GOT3 (cell line): ENCODE data around the gene SMURF2.

Experiments used
- DNase-seq: peaks from one replicate; lab custom pipeline; 2025; ENCODE audit warnings: mixed read lengths; lab: John Stamatoyannopoulos, UW

SMURF2 gene

DNA sequence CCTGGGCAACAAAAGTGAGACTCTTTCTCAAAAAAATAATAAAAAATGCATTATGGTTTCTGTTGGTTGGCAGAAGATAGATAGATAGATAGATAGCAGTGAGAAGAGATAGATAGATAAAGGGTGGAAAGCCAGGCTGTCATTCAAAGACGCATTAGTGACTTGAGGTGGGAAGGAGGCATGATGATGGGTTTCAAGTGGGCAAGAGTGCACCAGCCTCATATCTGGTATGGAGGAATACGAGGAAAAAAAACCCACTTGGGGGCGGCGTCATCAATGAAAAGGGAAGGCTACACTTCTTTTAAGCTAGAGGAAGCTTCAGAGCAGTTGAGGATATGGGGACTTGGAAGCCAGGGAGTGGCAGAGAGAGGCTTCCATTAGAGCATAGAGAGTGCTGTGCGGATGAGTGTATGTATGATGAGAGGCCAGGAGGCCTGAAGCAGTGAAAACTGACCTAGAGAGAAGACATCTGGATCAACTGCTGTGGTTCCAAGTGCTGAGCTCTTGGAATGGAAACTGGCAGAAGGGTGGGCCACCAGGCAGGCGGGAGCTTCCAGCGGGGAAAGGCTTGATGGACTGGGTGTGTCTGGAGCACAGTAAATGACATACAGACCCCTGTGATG lies 123.5 kb downstream of the SMURF2 start:
- DNase-seq = no peak

DNA sequence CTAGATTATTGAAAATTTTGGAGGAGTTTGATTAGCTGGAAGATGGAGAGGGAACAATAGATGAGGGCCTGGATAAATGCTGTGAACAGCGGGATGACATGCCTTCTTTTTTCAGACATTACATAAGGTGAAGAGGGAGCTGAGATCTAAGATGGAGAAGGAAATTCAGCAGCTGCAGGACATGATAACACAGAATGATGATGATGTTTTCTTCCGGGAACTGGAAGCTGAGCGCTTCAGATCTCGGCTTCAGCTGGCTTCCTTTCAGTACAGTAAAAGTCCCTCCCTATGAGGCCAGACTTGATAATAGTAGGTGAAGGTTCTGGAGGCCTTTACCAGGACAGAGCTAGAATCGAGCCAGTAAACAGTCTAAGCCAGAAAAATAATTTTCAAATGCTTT lies 124.6 kb downstream of the SMURF2 start:
- no peak for DNase-seq

DNA sequence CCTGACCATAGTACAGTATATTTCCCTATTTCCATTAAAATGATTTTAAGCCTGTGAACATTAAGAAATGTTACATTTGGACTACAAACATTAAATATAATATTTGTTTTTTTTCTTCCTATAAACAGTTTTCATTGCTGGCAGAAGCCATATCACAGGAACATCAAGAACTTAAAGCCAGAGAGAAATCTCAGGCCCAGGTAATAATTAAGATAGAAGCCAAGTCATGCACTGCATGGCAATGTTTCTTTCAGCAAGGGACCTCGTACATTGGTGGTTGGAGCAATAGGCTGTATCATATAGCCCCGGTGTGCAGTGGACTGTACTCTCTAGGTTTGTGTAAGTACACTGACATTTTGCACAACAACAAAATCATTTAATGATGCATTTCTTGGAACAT lies 125.2 kb downstream of the SMURF2 start:
- DNase-seq = no peak

DNA sequence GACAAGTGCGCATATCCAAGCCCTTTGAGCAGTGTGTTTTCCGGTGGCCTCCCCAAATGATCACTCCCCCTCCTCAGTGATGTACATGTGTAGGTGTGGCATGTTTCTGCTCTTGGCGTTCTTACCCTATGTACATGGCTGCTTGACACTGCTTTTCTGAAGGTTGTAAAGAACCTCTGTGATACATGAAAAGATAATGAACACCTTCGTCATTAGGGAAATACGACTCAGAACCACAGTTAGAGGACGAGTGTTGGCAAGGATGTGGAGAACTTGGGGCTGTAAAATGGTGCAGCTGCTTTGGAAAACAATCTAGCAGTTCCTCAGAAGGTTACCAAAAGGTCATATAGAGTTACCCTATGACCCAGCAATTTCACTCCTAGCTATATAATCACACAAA lies 126.8 kb downstream of the SMURF2 start:
- no peak for DNase-seq

DNA sequence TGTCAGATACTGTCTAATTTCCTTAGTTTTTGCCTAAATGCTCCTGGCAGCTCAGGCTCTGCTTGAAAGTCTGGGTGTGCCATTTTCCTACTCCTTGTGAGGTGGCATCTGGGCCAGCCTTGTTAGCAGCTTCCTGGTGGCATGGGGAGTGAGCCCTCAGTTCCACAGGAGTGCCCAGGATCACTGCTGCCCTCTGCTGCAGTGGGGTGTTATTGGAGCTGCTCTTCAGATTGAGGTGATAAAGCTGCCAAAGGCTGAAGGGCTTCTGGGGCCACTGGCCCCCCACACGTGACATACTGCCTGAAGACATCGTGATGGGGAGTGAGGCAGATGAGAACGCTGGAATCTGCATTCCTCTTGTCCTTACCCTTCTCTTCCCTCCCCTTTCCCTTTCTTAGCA lies 127.9 kb downstream of the SMURF2 start:
- no peak for DNase-seq

DNA sequence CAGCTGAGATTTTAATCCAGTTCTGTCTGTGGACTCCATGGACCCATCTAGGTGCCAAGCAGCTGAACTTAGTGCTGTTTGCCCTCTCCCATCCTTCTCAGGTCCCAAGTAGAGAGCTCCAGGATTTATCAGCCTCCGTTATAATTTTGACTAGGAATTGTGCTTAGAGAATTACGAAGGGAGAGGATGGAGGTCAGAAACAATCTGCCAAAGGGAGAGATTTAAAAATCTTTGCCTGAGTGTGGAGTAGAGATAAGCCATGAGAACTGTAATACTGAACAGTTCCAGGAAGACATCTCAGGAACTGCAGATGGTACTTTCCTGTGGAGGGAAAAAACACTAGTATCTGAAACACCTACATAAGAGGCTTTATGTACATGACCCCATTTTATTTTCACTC lies 128.3 kb downstream of the SMURF2 start:
- no peak for DNase-seq

DNA sequence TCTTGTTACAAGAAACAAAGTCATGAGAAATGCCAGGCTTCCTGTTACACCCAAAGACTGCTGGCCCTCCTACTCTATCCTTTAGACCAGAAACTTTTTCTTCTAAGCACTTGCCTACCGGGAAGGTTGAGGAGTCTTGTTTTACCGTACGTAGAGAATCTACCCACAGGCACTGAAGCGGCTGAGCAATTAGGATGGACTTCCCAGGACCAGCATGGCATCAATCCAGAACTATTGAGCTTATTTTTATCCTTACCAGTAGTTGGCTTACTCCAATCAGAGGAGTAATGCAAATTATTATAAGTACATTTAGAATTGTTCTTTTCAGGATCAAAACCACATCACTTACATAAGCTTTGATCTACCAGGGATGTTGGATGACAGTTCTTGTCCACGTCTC lies 129.7 kb downstream of the SMURF2 start:
- no peak for DNase-seq

DNA sequence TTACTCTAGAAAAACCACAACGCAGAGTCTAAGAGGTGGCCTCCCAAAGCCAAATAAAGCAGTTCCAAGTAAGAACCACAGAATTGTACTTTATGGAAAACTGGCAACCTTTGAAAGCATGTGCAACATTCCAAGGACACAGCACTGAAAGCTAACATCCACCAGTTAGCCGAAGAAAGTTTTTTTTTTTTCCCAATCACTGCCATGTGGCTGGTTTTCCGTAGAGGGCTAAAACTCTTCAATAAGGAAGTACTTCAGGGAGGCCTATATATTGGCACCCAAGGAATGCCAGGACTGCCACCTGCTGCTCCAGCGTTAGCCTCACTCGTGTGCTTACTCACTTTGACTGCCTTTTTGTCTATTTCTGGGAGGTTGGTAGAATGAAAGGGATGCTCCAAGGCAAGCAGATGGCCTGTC lies 130.1 kb downstream of the SMURF2 start:
- no peak for DNase-seq

DNA sequence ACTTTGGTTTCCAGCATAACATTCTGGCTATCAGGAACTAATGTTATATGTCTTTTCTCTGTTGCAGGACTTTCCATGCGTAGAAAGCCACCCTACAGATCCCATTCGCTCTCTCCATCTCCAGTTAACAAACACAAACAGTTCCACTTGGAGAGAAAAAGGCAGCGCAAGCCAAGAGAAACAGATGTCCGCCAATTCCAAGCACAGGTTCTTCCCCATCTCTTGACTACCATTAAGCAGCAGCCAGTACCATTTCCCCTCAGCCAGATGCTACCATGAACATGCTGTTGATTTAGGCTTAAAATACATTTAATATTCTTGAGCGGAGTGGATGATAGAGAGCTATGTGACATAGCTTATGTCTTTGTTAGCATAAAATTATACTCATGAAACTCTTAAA lies 132.9 kb downstream of the SMURF2 start:
- DNase-seq = no peak

DNA sequence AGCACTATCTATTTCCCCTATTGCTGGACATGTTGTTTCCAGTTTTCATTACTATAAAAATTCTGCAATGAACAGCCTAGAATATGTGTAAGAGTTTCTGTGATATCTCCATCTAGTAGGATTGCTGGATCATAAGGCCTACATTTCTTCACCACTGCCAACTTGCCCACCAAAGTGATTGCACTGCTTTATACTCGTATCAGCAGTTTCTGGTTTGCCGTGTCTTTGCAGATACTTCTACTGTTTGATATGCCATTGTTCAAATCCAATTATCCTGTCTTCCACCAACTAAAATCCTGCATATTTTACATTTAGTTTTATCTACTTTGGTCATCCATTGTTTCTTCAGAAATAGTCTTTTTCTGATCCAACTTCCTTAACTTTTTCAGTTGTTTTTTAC lies 134.2 kb downstream of the SMURF2 start:
- no peak for DNase-seq

DNA sequence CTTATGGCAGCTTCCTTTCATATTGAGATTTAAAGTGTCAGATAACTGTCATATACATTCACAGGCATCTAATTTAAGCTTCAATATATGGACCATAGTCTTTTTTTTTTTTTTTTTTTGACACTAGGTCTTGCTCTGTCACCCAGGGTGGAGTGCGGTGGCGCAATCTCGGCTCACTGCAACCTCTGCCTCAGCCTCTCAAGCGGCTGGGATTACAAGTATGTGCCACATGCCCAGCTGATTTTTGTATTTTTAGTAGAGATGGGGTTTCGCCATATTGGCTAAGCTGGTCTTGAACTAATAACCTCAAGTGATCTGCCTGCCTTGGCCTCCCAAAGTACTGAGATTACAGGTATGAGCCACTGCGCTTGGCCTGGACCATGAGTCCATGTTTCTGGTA lies 141.7 kb downstream of the SMURF2 start:
- DNase-seq = no peak

DNA sequence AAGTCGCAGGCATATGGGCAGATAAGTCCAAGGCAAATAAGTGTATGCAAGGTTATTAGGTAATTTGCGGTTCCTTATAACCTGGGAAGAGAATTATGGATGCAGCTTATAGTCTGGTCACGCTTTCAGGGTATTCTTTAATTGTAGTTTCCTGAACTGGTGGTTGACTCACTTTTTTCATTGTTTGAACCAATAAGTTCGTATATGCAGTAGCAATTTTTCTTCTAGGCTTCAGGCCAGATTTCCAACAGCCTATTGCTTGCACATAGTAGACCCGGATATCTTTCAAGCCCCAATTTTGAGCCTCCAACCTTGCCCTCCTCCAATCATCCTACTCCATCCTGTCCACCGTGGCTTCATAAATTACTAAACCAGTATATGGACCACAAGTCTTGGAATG lies 142.5 kb downstream of the SMURF2 start:
- no peak for DNase-seq

DNA sequence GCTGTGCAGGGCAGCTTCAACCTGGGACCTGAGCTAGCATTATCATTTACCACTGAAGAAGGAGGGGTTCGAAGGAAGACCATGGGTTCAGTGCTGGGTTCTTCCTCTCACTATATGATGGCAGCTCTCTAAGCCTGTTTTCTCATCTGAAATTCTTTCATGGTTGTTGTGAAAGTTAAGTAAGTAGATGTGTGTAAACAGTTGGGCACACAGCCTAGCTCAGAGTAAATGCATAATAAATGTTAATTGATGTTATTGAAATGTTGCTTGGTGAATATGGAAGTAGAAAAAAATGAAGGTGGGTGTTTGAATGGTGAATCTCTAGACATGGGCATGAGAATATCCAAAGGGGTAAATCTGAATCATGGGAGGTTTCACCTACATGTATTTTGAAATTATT lies 146.3 kb downstream of the SMURF2 start:
- DNase-seq = no peak

DNA sequence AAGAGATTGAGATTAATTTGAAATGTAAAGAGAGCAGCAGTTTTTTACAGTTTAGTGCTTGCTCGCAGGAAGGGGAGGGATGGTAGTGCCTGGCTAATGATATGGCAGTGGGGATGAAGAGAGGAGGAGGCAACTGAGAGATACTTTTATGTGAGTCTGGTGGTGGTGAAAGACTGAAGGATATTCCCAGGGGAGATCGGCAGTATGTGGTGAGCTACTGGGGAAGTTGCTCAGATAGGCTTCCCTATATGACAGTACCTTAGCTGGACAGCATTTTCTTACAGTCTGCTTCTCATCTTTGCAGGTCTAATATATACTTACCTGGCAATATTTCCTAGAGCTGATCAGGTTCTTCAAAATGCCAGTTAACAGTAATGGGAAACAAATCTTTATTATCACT lies 146.7 kb downstream of the SMURF2 start:
- no peak for DNase-seq

DNA sequence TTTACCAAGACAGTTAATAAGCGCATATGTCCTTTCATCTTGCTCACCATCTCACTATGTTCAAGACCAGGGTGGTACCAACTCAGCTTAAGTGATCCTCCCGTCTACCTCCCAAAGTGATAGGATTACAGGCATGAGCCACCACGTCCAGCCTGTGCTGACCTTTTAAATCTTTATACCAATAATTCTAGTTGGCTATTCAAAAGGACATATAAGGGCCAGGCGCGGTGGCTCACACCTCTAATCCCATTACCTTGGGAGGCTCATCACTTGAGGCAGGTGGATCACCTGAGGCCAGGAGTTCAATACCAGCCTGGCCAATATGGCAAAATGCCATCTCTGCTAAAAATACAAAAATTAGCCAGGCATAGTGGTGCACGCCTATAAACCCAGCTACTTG lies 152.9 kb downstream of the SMURF2 start:
- DNase-seq = no peak

DNA sequence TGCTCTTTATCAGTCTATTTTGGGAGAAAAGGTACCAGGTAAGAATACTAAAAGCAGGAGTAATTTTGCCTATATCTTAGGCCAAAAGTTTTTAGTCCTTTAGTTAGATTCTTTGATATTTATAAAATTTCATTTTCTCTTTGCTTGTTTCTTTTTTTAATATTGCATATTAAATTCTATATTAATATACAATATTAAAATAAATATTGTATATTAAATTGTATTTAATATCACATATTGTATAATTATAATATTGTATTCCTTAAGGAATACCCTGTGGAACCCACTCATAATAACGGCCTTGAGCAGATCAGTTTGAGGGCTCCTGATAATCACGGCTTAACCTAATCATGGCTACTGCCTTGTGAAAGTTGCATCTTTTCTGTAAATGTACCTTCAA lies 153.4 kb downstream of the SMURF2 start:
- no peak for DNase-seq

DNA sequence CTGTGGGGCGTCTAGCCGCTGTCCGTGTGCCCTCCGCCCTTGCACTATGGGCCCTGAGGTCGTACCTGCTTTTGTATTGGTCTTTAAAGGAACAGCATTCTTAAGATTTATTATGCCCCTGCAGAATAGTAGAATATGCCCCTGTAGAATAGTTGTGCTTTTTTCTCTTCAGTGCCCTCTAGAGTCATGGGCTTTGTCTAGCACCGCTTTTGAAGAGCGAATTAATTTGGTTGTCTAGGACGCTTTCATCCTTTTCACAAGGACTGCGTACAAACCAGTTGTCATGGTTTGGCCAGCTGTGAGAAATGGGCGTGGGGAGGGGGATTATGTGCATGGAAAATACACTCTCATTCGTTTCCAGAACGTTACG lies 154.7 kb downstream of the SMURF2 start:
- no peak for DNase-seq

DNA sequence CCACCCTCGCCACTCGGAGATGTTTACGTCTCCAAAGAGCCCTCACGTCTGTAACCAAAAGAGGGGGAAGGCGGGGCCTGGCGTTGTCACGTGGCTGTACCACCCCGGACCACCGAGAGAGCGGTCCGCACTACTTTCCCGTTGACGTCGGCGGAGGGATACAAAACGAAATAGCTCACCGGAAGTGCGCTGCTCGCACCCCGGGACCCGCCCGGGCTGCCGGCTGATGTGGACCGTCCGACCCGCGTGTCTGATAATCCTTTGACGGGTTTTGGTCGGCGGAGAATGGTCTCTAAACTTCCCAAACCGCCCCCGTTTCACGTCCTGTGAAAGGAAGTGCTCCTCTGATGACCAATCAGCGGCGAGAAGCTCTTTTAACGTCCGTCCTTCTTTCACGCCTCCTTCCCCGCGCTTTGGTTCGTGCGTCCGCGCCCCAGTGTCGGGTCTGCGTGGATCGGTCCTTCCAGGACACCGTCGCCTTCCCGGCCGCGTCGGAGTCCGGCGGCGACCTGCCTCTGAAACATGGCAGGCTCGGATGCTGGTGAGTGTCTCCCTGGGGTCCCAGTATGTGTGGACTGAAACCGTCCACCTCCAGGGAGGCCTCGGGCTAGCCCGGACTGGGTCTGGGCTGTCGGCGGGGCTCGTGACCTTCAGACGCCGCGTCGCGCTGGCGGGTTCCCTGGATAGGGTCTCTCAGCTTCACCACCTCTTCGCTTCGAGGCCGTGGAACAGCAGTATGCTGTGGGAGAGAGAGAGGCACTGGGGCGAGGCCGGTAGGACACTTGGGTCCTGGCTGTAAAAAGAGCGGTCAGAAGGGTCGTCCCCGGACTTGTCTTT lies 155.3 kb downstream of the SMURF2 start, which contains the start of gene CEP95:
Gene CEP95 (plus strand): TSS at position 402 of the 837 bp plus-strand sequence. CDS start 121 bp downstream, at position 523.
- peak; percentile 99 for DNase-seq

DNA sequence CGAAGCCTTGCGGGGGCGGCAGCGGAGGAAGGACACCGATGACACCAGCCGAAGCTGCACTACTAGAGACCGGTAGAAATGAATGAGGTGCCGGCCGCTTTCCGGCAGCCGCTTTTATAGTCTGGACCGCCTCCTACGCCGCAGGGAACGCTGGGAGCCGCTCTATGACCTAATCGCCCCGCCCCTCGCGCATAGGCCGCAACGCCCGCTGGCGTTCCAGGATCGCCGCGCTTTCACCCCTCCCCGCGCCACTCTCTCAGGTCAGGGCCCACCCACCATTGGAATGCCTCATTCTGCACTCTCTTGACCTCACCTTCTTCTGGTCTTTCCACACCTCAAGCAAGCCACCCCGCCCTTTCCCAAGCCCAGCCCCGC lies 155.9 kb downstream of the SMURF2 start, which contains the start of gene DDX5:
Gene DDX5 (minus strand): TSS at position 89 of the 375 bp plus-strand sequence. CDS start 170 bp downstream, outside the sequence.
- DNase-seq = peak; percentile 99

DNA sequence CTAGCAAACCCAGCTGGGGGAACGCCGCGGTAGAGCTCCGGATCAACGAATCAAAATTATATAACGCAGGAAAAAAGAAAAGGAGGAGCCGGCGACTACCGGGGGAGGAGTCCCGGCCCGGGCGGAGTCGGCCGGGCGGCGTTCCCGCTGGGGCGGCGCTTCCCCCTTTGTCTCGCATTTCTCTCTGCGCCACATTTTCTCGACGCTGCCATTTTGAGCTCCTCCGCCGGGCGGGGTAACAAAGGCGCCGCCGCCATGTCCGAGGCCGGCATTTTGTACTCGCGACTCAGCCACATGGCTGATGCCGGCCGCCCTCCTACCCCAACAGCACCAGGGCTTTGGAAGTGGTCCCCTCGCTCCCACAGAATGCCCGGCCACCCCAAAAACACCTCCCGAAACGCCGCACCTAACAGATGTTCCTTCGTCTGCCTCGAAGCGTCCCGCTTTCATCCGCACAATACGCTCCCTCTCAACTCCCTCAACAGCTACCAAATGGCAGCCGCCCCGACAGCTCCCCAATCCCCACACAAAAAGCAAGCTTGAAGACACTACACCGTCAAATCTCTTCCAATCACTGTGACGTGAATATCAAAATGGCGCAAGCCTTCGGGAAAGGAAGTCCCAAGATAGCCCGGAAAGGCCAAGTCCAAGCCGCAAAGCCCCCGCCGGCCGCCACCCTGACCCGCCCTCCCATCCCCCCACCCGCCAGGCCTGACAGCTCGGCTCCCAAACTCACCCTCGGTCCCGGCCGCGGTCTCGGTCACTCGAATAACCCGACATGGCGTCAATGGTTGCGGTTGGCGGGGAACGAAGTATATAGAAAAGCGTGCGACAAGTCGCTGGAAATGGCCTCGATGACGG lies 156.5 kb downstream of the SMURF2 start:
- peak; percentile 45 for DNase-seq

DNA sequence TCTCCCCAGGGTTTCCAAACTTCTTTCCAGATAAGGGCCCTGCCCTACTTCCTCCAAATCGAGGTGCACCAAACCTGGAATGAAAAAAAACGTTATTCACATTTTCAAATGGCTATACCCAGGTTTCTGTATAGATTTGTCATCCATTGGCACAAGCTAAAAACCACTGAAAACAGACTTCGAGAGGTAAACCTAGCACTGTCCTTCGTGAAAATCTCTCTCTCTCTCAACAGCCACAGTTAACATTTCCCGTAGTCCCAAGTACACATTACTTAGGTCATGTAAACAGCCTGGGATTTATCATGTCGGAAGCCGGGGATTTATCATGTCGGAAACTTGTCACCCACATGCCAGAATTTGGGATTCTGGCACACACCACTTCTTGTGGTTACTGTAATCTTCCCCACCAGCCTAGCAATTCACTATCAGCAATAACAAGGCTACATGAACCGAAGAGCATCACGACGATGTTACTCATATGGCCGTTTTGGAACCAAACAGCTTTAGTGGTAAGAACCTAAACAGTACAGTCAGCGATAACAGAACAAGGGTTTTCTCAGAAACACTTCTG lies 157.3 kb downstream of the SMURF2 start:
- DNase-seq = no peak
